ENCODE measurements around the gene SYT4.
"Not testable (repeated sequence)": the region's sequence is repeated elsewhere in the genome, so short reads cannot be mapped to it uniquely, and the experiment has no call there.

The SYT4 gene, protein sequence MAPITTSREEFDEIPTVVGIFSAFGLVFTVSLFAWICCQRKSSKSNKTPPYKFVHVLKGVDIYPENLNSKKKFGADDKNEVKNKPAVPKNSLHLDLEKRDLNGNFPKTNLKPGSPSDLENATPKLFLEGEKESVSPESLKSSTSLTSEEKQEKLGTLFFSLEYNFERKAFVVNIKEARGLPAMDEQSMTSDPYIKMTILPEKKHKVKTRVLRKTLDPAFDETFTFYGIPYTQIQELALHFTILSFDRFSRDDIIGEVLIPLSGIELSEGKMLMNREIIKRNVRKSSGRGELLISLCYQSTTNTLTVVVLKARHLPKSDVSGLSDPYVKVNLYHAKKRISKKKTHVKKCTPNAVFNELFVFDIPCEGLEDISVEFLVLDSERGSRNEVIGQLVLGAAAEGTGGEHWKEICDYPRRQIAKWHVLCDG

DNA sequence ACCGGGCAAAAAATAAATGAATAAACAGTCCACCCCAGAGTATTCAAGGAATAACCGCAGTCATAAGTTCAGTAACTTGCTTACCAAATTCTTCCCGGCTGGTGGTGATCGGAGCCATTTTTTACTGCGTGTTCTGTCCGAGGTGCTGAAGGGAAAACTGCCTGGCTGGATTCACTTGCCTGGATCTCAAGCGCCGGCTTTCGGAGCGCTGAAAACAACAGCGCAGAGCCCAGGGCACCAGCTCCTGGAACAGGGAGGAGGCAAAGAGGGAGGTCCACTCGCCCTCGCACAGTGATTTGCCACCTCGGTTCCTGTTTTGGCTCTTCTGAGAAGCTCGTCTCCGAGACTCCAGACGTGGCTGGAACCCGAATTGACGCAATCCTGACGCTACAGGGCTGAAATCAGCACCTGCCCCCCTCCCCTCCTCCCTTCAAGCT is at the start of gene SYT4:
SYT4 (minus strand) TSS at position 327 of the 437 bp plus-strand sequence; CDS start at position 118, 209 bp downstream.
- peak; percentile 64 for DNase-seq

GRCh38 chr18:43322132-43322531 is 44.8 kb upstream of the SYT4 start:
- no peak for DNase-seq

DNA sequence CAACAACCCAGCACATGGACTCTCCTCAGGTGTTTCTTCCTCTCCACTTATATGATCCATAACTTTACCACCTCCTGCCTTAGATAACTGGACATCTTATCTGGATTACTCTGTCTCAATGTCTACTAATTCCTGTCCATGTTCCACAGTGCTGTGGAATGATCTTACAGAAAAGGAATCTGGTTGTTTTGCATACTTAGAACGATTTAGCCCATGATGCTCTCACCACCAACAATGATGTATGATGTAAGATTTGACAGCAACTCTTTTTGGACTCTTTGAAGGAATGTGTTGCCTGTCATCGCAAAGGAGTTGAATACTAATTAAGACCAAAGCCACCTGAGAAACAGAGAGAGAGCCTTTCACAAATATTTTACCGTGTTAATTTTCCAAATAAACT is 37.7 kb upstream of the SYT4 start:
- DNase-seq, result no peak

DNA sequence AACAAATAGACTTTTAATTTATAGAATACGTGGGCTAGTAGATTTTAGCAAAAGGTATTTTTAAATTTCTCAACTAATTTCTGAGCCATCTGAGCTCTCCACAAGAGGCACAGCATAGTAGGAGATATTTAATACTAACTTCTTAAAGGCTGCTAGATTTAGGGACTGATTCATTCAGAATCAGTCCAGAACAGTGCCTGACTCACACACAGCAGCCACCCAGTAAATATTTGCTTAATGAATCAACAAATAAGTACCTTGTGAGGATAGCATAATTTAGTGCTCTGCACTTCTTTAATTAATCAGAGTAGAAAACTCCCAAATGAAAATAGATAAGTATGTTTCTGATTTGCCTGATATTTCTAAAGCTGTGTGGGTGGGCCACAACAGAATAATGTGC is 35.6 kb upstream of the SYT4 start:
- DNase-seq, result no peak

GRCh38 chr18:43310239-43310638 is 32.9 kb upstream of the SYT4 start:
- no peak for DNase-seq

DNA sequence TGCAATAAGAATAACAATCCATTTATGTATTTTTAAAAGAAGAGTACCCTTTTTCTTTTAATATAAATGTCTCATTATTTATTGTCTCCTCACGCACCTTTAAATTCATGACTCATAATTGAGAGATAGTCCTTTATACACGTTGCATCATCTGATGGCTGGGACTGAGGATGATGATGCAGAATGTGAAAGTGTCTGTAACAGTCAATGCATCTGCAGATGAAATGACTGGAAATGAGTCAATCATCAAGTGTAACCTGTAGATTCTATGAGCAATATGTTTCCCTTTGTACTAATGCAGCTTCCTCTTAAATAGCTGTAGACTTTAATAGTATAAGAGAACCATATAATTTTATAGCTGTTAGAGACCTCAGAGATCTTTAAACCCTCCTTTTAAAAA is 26.1 kb upstream of the SYT4 start:
- no peak for DNase-seq

- DNase-seq, result not testable (repeated sequence)
Observed at GRCh38 chr18:43286187-43286586, 8.9 kb upstream of the SYT4 start.

DNA sequence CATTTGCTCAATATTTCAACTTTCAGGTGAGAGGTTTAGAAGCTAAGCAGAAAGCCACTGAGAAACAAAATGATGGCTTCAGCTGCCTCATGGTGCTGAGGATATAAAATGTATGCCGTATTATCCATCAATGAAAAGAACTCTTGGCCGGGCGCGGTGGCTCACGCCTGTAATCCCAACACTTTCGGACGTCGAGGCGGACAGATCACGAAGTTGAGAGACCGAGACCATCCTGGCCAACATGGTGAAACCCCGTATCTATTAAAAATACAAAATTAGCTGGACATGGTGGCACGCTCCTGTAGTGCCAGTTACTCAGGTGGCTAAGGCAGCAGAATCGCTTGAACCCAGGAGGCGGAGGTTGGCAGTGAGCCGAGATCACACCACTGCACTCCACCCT is 6.0 kb upstream of the SYT4 start:
- no peak for DNase-seq

GRCh38 chr18:43279015-43279744 is 1.9 kb upstream of the SYT4 start:
- peak; percentile 69 for DNase-seq

DNA sequence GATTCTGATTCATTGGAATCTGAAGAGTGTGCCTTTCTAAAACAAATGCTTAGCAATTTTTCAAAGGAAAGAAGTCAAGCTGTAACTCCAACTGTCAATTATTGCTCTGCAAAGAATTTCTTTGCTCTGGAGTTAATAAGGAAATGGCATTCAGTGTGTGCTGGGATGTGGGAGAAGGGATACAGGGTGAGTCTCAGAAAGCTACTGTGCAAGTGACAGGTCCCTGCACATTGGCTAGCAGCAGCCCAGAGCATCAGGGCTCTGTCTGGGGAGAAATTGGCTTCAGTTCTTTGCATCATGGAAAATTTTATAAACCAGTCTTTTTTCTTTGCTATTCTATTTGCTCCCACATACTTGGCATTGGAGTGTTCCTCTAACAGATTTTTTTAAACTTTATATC is 1.1 kb upstream of the SYT4 start:
- DNase-seq, result no peak

- no peak for DNase-seq
Observed at GRCh38 chr18:43276491-43276890, 799 bp downstream of the SYT4 start.

- DNase-seq, result no peak
Observed at GRCh38 chr18:43275546-43275945, 1.7 kb downstream of the SYT4 start.

- DNase-seq, result no peak
Observed at GRCh38 chr18:43274526-43274925, 2.8 kb downstream of the SYT4 start.

GRCh38 chr18:43271593-43272432 is 5.5 kb downstream of the SYT4 start:
- no peak for DNase-seq

- no peak for DNase-seq
Observed at GRCh38 chr18:43267818-43268217, 9.5 kb downstream of the SYT4 start.

GRCh38 chr18:43265465-43265864 is 11.8 kb downstream of the SYT4 start:
- no peak for DNase-seq

DNA sequence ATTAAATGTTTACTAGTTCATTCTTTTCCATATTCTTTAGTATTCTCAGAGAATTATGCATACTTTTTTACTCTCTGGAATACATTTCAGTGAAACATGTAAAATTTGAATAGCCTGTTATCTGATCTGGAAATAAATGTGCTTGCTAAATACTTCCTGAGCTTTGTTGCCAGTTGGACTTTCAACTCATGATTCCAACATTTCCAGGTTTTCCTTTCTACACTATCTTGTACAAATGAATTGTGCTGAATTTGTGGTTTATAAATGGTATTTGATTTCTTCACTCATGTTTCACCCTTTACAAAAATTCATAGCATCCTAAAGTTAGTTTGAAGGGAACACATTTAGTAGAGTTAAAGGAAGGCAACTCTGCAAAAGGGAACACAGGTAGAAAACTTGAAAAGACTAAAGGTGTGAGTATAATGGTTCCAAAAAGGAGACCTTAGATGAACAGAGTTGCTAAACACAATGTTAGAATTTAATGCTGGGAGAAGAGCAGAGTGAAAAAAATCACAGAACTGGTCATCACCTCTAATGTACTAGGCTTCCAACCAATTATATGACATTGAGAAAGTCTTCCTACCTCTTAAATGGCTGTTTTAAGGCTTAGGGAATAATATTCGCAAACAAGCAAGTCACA is 28.6 kb downstream of the SYT4 start:
- DNase-seq, result no peak

DNA sequence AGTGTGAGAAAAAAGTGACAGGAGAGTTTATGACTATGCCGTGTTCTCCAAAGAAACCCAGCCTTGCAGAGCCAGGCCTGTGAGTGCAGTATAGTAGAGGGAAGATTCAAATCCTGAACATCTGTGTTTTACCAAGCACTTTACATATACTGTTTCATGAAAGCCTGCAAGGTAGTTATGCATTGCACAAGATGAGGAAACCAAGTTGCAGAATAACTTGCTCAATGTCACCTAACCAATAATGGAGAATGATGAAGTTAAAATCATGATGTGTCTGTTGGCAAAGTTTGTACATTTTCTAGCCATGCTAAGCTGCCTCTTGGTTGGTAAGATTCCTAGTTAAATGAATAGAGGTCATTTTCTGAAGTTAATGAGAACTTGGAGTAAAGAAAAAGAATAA is 29.3 kb downstream of the SYT4 start:
- DNase-seq, result no peak

GRCh38 chr18:43238429-43238828 is 38.9 kb downstream of the SYT4 start:
- no peak for DNase-seq

DNA sequence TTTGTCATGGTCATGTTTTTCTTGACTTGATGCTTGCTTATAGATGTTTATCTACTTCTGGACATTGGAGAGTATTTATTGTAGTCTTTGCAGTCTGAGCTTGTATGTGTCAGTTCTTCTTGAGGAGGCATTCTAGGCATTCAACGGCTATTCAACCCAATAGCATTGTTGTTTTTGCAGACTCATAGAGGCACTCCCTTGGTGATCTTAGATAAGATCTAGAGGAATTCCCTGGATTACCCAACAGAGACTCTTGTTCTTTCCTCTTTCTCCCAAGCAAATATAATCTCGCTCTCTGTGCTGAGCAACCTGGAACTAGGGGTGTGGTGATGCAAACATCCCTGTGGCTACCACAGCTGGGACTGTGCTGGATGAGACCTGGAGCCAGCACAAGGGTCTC is 40.4 kb downstream of the SYT4 start:
- DNase-seq, result no peak

GRCh38 chr18:43234889-43235288 is 42.4 kb downstream of the SYT4 start:
- no peak for DNase-seq

GRCh38 chr18:43222501-43222900 is 54.8 kb downstream of the SYT4 start:
- no peak for DNase-seq

GRCh38 chr18:43220691-43221090 is 56.6 kb downstream of the SYT4 start:
- DNase-seq, result no peak

Data from DMS79 treated with DMSO at 0.1 percent for 48 hours (cell line).